HG03442 (cell line): ENCODE measurements around the gene KCNQ1.

Experiments used
- ATAC-seq: cut with Tn5 transposase; IDR thresholded peaks from one replicate; pipeline ENCODE4 v1.9.1; 2021; ENCODE audit warnings: mild to moderate bottlenecking, moderate library complexity; ENCODE audit not compliant: unreplicated experiment

Gene KCNQ1

DNA sequence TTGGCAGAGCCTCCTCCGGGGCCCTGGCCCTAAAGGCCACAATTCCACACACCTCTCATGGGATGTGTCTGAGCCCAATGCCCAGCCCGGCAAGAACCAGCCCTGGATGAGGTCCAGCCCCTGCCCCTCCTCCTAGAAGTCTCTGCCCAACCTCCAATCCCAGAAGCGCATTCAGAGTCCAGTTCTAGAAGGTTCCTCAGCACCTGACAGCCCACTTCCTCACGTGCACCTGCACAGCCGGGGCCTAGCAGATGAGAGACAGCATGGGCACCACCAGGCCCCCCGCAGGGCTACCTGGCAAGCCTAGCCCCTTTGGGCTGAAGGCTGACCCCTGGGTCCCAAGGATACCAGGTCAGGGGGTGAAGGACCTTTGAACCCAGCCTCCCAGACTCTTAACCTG is 452.2 kb downstream of the KCNQ1 start:
- ATAC-seq: no peak

DNA sequence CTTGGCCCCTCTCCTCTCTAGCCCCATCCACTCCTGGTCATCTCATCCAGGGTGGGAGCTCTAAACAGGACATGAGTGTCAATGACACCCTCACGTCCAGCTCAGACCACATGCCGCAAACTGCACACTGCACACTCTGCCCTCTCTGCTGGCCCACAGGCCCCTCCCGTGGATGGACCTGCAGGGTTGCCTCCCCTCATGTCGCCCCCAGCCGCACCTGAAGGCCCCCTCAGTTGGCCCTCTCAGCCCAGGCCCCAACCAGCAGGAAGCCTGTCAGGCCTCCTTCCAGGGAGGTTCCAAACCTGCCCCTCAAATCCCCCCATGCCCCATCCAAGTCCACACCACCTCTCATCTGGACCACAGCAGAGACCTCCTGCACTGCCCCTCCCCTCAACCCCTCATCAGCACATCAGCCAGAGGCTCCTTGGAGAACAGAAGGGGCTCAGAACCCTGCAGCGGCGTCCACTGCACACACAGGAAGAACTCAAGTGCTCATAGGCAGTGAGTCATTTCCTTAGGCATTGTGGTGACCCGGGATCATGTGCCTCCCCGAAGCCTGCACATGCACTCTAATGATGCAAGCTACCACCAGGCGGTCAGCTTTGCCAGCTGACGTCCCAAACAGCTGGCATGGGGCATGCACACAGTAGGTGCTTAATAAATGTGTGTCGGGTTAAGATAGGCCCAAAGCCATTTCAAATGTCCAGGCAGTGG is 453.7 kb downstream of the KCNQ1 start:
- peak; percentile 35 for ATAC-seq
